Effector CD8-positive, alpha-beta T cell (primary cell): ENCODE results near the gene GPR183.

Source experiments
- DNase-seq: peaks from one replicate; lab custom pipeline; 2025; lab: John Stamatoyannopoulos, UW

GPR183 gene

DNA sequence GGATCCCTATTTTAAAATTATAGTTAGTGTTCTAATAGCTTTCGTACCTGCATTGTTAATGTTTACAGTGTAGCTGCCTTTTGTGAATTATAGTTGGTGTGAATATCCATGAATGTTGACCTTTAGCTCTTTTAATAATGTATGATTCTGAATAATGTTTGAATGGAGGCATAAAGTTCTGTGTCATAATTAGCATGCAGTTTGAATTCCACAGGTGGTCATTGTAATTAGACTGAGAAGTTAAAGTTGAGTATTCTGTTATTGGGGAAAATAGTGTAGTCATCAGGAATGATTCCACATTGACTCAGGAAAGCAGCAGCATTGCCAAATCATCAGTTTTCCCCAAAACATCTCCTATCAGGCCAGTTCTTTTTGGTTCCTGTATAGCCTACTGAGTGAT is 61.1 kb downstream of the GPR183 start:
- DNase-seq, result no peak
